GM19351 (cell line): ENCODE data around the gene UBAC2.

Source experiments
- ATAC-seq: cut with Tn5 transposase; IDR thresholded peaks from one replicate; pipeline ENCODE4 v1.9.1; 2021; ENCODE audit warnings: mild to moderate bottlenecking, moderate library complexity; ENCODE audit not compliant: unreplicated experiment

The UBAC2 gene

DNA sequence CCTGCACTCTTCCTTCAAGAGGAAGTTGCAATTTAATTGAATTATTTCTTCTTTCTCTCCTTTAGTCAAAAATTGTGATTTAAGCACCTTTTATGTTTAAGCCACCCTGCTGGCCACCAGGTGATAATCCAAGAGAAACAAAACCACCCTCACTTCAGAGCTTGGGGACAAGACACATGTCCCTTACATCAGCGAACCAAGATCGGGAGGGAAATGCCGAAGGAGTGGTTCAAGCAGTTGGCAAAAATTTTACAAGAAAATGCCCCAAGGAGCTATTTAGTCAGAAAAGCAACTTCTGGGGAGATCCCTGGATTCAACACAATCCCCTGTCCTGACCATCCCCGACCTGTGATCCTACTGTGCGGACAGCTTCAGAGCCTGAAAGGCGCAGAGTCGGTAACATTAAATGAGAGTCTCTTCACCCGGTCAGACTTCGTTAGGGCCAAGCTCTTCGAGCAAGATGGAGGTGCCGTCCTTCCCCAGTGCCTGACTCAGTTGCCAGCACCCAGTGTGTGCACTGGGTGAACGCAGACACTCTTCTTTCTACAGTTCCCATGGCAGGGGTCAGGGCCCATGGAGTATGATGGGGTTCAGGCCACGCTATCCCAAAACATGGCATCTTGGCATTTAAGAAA is 222.0 kb downstream of the UBAC2 start:
- ATAC-seq, result no peak

DNA sequence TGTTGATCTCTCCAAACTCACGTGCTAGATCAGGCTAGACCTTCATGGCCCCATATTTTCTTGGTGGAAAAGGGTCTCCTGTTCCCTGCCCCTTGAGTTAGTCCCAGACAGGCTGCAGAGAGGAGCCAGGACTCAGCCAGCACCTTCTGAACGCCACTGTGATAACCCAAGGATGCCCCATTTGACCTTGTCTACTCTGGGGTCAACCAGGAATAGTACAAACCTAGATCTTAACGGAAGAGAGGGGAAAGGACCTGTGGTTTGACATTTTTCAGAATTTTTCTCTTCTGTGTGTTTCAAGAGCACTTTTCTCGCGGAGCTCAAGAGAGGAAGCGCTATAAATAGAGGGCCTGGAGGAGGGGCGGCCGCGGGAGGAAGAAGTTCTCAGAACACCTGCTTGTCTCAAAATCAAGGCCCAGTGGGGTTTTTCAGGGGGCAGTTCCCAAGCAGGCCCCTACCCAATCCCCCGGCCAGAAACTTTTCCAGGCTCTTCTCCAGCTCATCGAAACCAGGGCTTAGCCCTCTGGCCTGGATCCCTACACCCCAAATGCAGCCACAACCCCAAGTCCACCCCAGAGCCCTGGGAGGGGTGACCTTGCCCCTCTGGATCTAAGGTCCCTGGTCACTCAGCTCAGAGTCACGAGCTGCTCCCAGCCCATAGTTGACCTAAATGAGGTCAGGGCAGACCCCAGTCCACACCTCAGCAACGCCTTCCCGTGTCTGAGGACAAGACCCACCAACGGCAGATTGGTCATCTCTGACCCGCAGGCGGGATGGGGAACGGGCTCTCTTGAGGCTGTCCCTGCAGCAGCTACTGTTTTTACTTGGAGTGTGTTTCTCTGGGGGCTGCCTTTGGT is 225.1 kb downstream of the UBAC2 start:
- ATAC-seq, result peak; percentile 72

DNA sequence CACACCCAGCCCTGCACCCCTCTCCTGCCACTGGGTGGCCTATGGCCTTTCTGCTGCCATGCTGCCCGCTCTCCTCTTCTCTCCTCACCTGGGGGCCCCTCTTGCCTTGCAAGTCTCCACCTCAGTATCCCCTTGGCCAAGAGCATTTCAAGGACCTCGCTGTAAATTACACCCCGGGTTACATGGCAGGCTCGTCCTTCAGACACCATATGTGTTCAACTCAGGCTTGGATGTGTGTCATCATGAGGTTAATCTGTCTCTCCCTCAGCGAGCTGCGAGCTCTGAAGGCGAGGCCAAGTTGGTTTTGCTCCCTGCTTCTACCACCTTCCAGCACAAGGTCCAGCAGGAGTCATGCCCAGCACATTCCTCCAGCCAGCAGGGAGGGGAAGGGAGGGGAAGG is 225.8 kb downstream of the UBAC2 start:
- no peak for ATAC-seq

DNA sequence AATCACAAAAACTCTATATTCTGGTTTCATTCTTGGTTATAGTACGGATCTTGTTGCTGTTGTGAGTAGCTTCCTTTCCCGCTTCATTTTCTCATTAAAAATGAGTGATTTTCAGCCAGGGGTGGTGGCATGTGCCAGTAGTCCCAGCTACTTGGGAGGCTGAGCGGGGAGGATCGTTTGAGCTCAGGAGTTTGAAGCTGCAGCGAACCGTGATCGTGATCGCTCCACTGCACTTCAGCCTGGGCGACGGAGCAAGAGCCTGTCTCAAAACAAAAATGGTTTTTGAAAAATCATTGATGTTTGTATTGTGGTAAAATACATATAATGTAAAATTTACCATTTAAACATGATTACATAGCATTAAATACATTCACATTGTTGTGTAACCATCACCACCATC is 229.0 kb downstream of the UBAC2 start:
- no peak for ATAC-seq

DNA sequence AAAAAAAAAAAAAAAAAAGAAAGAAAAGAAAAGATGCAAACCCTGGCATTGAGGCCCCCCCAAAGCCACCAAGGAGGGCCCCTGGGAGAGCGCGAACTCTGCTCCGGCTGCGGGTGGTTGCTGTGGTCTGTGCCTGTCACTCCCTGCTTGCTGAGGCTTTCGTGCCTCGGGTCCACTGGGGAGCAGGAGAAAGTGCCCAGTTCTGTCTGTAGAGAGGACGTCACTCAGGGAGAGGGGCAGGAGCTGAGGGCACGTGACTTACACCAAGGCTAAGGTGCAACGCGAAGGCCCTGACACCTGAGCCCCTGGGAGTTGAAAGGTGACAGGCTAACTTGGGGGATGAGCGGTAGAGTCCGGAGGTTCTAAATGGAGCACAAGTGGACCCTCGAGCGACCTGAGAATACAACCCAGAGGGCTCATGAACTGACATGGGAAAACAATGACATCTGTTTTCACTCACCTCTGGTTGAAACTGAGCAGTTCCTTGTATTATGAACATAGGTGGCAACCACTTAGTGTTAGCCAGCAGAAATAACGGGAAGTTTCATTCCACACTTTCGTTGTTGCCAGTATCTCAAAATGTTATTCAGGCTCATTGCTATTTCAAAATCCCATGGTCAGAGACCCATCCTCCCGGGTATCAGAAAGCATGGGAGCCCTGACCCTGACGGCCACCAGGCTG is 231.4 kb downstream of the UBAC2 start:
- peak; percentile 27 for ATAC-seq

DNA sequence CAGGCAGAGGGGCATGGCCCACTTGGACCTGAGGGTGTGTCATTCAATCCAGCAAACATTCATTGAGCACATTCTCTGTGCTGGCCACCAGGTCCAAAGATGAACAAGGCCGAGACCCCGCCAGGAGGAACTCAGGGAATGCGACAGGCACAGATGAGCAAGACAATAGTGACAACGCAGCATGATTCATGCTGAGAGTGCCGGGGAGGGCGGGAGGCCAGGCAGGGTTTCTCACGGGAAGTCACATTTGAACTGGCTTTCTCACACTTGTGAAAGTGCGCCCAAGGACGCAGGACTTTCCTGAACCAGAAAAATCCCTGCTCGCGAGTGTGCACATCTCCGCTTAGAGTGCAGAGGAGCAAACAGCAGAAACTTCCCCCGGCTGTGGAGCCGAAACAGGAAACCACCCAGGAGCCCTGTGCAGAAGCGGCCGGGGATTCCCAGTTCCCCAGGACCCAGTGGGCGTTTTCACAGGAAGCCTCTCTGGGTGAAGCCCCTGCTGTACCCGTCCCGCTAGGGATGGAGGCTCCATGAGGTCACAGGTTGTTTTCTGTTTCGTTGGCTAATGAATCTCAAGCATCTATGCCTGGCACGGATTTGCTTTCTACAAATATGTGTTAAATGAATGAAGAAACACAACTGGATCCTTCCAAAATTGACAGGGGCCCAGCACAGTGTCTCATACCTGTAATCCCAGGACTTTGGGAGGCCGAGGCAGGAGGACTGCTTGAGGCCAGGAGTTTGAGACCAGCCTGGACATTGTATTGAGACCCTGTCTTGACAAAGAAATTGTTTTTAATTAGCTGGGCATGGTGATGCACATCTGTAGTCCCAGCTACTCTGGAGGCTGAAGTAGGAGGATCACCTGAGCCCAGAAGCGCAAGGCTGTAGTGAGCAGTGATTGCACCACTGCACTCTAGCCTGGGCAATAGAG is 232.2 kb downstream of the UBAC2 start:
- peak; percentile 45 for ATAC-seq

DNA sequence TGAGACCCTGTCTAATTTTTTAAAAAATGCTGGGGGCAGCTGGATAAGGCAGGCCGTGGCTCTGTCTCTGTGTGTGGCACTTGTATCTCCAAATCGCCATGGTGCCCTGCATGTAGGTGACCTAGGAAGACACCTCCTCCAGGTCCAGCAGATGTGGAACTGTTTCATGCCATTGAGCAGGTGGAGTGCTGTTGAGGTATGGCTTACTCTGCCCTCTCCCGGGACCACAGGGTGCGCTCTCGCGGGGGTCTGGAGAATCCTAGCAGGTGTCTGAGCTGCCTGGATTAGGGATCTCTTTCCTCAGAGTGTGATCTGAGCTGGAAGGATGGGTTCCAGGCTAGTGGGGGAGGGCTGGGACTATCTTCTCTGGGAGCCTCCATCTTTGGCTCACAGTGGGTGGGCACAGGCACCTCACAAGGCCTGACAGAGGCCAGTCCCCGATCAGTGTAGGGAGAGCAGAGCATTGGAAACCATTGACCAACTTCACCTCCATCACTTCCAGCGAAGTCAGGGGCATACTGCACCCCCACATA is 233.0 kb downstream of the UBAC2 start:
- ATAC-seq, result no peak

DNA sequence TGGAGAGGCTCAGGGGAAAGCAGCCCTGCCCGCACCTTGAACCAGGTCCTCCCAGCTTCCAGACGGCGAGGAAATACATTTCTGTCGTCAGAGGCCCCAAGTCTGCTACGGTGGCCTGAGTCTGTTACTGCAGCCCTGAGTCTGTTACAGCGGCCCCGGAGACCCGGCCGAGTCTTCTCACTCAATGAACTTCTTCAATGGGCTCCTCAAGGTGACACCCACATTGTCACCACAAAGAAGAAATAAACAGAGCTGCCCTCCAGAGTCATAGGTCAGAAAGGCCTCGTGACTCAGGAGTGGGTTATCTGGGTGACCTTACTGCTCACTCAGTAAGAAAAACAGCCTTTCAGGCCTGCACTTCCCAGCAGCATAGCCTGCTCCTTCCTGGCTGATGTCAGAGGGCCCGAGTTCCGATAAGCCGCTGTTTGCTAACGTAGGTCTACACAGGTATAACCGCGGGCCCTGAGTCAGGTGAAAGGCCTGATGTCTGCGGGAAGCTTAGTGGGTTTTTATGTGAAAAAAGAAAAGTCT is 233.7 kb downstream of the UBAC2 start:
- no peak for ATAC-seq

DNA sequence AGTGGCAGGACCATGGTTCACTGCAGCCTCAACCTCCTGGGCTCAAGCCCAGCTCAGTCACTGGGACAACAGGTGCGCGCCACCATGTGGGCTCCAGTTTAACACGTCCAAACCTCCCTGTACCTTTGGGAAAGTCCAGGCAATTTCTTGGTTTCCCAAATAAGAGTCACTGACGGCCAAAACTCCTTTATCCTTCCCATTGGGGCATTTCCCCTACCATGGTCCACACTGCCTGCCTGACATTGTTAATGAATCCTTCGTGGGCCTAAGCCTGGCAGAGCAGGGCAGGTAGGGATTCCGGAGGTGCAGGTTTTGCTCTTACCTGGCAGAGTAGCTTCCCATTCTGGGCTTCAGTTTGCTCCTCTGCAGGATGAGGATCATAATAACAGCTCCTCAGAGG is 234.5 kb downstream of the UBAC2 start:
- ATAC-seq, result no peak

DNA sequence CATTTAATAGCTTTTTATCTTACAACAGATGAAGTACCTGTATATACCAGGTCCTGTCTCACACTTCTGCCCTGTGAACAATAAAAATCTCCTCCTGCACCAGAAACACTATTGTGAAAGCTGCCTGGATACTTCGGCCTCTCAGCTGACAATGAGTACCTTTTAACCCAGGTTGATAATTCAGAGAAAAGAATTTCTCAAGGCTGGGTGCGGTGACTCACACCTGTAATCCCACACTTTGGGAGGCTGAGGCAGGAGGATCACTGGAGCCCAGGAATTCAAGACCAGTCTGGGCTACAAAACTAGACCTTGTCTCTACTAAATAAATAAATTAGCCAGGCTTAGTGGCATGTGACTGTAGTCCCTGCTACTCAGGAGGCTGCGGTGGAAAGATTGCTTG is 235.3 kb downstream of the UBAC2 start:
- no peak for ATAC-seq
